Epithelial cell of esophagus (primary cell): ENCODE results near the gene CFAP45.

Experiments used
- DNase-seq: peaks from one replicate; pipeline ENCODE4 v3.0.0; 2010; ENCODE audit warnings: low read depth
- H3K4me3 ChIP-seq: 2 replicates; pipeline ENCODE4 v1.5.1; 2011; ENCODE audit warnings: mild to moderate bottlenecking, low read length, control low read depth
- CTCF ChIP-seq: IDR thresholded peaks from 2 replicates; pipeline ENCODE4 v1.5.1; 2011; ENCODE audit warnings: low read depth, mild to moderate bottlenecking, low read length, control low read depth, inconsistent platforms; ENCODE audit not compliant: insufficient read depth; ENCODE audit errors: missing control alignments

CFAP45 gene

GRCh38 chr1:159859767-159860322 lies 40.1 kb downstream of the CFAP45 start:
- no peak for TF ChIP-seq CTCF
- DNase-seq: no peak
- no peak overlapping the region for H3K4me3 ChIP-seq

- no peak for TF ChIP-seq CTCF
- H3K4me3 ChIP-seq: no peak overlapping the region
- DNase-seq: no peak
Observed at GRCh38 chr1:159857889-159858288, 42.1 kb downstream of the CFAP45 start.

GRCh38 chr1:159856576-159856975 lies 43.4 kb downstream of the CFAP45 start:
- H3K4me3 ChIP-seq: no peak overlapping the region
- DNase-seq: peak; percentile 43
- no peak for TF ChIP-seq CTCF

GRCh38 chr1:159855709-159856108 lies 44.3 kb downstream of the CFAP45 start:
- no peak for DNase-seq
- no peak for TF ChIP-seq CTCF
- H3K4me3 ChIP-seq: no peak overlapping the region

- peak overlapping the region; percentile 50 for H3K4me3 ChIP-seq
- TF ChIP-seq CTCF: no peak
- peak; percentile 76 for DNase-seq
Observed at GRCh38 chr1:159854693-159855192, 45.2 kb downstream of the CFAP45 start.

- peak; percentile 33 for DNase-seq
- TF ChIP-seq CTCF: no peak
- H3K4me3 ChIP-seq: peak overlapping the region; percentile 50
Observed at GRCh38 chr1:159854116-159854692, 45.8 kb downstream of the CFAP45 start.

GRCh38 chr1:159853417-159854115 lies 46.4 kb downstream of the CFAP45 start:
- H3K4me3 ChIP-seq: no peak overlapping the region
- no peak for DNase-seq
- no peak for TF ChIP-seq CTCF
